Activated CD4-positive, alpha-beta T cell treated with anti-CD3 and anti-CD28 coated beads for 24 hours (primary cell): Measurements from ENCODE around the gene RAB40B.
"Not testable (repeated sequence)": the region's sequence is repeated elsewhere in the genome, so short reads cannot be mapped to it uniquely, and the experiment has no call there.

Experiments used
- DNase-seq, 2 donors: peaks; one replicate each; pipeline ENCODE4 v3.0.0-alpha.2; 2020; ENCODE audit warnings: low read depth in 2 of 2

The RAB40B gene

DNA sequence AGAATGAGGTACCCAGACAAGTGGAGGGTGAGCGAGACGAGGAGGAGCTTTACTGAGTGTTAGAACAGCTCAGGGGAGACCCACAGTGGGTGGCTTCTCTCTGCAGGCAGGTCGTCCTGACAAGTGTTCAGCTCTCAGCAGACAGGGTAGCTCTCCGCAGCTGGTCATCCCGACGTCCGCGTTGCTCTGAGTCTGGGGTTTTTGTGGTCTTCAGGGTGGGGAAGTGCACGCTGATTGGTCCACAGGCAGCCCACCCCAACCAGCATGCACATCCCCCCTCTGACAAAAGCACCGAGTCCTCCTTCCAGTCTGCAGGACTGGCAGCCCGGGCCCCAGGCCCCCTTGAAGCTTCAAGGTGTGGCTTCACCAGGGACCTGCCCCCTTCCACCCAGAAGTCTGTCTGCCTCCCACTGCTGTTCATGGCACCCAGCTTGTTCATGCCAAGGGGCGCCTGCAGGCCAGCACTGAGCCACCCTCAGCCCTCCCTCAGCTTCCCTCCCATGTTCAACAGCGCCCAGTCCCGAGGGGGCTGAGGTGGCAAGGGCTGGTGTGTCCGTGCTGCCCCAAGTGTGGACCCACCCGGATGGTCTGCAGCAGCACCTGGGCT lies 30.4 kb downstream of the RAB40B start:
- DNase-seq = no peak

- DNase-seq = no peak
These were observed 30.9 kb downstream of the RAB40B start for GRCh38 chr17:82667668-82668000.

DNA sequence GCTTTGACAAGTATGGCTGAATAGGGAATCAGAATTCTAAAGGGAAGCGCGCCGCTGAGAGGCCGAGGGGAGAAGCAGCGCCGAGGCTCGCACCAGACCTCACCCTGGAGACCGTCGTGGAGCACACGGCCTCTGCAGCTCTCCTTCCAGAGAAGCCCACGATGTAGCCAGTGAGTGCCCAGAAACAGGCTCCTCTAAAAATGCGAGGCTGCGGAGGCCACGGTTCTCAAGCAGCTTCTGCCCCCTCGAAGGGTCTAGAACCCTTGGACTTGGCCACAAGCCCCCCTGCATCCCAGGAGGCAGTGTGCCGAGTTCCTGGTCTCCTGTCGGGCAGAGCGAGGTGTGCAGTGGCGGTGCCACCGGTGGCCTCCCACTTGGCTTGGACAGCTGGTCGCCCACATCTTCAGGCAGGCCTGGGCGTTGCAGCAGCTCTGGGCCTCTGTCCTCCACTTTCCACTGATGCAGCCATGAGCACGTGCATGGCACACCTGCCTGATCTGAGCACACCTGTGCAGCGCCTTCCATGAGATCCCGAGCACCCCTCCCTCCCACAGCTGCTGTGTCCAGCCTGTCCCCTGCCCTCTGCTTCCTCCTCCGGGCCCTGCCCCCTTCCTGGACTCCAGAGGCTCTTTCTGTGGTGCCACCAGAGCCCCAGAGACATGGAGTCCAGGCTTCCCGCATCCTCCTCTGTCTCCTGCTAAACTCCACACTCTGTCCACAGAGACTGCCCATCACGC lies 31.4 kb downstream of the RAB40B start:
- DNase-seq = no peak

DNA sequence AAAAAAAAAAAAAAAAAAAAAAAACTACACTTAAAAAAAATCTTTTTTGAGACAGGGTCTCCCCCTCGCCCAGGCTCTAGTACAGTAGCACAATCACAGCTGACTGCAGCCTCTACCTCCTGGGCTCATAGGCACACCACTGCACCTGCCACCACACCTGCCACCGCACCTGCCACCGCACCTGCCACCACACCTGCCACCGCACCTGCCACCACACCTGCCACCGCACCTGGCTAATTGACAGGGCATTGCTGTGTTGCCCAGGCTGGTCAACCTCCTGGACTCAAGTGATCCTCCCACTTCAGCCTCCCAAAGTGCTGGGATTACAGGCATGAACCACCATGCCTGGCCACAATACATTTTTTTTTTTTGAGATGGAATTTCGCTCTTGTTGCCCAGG lies 32.6 kb downstream of the RAB40B start:
- no peak for DNase-seq

GRCh38 chr17:82665217-82665616 lies 33.3 kb downstream of the RAB40B start:
- no peak for DNase-seq

- DNase-seq = no peak
These were observed 33.8 kb downstream of the RAB40B start for GRCh38 chr17:82664701-82665182.

DNA sequence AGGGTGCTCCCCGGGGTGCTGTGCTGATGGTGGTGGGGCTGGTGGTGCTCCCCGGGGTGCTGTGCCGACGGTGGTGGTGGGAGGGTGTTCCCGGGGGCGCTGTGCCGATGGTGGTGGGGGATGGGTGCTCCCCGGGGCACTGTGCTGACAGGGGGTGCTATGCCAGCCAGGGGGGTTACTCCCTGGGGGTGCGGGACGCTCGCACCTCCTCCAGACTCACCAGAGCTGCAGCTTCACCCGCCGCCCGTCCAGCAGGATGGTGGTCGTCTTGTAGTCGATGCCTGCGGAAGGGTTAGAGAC lies 34.3 kb downstream of the RAB40B start:
- no peak for DNase-seq

DNA sequence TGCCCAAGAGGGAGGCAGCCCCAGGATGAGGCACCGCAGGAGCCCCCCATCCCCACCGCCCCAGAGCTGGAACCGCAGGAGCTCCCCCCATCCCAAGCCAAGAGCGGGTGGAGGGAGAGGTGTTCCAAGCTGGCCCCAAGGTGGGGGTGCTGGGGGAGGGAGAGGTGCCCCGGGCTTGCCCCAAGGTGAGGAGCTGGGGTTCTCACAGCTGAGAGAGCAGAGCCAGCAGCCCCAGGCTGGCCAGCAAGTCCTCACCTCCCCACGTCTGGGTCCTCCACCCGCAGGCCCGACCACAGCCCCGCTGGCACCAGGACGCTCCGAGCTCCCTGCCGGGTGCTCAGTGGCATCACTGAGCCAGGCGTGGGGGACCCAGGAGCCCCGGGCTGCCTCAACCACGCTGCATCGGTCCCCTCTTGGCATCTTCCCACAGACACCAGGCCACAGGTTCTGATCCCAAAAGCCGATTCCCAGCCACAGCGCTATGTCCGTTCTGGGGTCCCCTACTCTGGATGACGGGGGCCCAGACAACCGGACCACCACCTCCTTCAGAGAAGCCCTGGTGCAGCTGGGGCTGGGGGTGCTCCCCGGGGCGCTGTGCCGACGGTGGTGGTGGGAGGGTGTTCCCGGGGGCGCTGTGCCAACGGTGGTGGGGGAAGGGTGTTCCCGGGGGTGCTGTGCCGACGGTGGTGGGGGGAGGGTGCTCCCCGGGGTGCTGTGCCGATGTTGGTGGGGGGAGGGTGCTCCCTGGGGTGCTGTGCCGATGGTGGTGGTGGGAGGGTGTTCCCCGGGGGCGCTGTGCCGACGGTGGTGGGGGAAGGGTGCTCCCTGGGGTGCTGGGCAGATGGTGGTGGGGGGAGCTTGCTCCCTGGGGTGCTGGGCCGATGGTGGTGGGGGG lies 34.9 kb downstream of the RAB40B start:
- DNase-seq = no peak

DNA sequence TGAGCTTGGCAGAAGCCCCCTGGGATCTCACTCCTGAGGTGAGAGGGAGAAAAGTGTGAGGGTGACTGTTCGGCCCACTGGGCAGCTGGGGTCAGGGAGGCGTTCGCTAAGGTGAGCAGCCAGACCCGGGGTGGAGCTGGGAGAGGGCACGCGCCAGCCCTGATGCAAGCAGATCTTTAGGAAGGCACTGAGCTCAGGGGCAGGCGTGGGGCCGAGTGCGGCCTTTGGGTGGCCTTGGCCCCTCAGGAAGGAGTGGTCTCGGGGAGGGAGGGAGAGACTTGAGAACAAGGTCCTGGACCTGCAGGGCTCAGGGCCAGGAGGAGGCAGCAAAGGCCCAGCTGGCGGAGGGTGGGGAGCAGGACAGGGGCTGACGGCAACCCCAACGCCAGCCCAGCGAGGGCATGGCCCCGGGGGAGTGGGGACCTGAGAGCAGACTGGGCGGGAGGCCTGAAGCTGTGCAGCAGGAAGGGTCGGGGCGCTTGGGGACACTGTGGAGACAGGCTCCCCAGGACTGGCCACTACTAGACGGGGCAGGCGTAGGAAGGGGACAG lies 35.7 kb downstream of the RAB40B start:
- no peak for DNase-seq

GRCh38 chr17:82661717-82662683 lies 36.5 kb downstream of the RAB40B start:
- no peak for DNase-seq

DNA sequence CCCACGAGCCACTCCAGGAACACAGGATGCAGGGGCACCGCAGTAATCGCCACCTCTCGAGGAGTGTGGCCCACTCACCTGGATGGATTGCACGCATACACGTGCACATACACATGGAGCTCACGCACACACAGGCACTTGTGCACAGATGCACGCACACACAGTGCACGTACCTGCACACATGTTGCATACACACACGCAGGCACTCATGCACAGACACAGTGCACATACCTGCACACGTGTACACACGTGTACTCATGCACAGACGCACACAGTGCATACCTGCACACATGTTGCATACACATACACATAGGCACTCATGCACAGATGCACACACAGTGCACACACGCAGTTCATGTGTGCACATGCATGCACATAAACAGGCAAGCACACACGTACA lies 38.6 kb downstream of the RAB40B start:
- DNase-seq = no peak

DNA sequence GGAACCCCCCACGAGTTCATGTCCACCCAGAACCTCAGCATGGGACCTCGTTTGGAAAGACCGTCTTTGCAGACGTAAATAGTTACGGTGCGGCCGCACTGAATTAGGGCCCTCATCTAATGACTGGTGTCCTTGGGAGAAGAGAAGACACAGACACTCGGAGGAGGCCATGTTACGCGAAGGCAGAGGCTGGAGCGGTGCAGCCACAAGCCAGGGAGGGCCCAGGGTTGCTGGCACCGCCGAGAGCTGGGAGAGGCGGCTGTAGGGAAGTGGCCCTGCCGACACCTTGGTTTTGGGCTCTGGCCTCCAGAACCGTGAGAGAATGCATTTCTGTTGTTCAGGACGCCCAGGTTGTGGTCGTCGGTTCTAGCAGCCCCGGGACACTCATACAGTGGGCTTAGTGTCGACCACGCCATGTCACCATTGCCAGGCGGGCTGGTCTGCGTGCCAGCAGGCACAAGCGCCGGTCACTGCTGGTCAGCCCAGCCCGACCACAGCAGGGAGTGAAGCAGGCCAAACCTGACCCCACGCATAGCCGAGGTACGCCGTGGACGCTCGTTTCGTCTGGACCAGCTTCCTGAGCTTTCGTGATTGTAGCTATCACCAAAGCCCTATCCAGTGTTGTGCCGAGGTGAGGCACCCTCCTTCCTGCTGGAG lies 39.6 kb downstream of the RAB40B start:
- no peak for DNase-seq

DNA sequence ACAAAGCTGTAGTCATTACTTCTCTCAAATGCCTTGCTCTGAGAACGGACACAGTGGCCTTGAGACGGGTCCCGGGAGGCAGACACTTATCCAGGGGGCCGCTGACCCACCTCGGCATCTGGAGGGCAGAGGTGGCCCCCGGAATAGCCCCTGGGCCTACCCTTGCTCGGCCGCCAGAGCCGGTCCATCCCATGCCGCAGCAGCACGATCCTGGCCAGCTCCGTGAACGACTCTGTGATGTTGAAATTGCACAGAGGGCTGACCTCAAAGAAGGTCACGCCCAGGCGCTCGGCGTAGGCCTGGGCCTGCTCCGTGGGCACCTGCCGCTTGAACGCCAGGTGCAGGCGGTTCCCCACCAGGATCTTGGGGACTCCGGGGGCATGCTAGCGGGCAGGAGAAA lies 40.2 kb downstream of the RAB40B start:
- DNase-seq = no peak

DNA sequence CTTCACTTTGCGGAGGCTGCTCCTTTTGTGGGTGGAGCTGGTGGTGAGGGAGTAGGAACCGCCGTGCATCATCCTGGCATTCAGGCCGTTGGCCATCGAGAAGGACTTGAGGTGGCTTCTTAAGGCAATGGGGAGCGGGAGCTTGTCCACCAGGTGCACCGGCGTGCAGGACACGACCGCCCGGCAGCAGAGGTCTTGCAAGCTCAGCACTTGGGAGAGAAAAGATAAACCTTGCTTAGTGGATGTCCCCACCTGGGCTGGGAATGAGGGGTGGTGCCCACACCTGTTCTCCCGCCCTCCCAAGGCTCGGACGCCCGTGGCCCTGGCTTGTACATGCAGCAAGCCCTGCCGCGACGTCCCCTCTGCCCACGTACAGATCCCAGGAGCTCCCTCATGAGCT lies 40.6 kb downstream of the RAB40B start:
- DNase-seq = no peak

DNA sequence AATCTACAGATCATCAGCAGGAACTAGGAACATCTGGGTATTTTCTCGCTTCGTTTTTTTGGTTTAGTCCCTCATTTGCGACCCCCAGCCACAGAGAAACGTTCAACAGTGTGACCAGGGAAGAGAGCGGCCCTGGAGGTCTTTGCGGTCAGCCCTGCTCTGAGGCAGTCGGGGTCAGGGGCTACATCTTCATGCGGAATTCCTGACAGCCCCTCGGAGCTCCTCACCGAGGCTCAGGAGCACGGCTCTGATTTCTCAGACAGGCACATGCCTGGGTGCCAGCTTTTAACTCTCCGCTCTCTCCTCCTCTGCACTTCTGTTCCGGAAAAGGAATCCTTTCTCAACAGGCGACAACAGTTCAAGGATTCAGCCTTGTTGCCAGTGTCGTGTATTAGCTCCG lies 42.2 kb downstream of the RAB40B start:
- DNase-seq = no peak

- DNase-seq = no peak
These were observed 43.0 kb downstream of the RAB40B start for GRCh38 chr17:82655523-82655922.

DNA sequence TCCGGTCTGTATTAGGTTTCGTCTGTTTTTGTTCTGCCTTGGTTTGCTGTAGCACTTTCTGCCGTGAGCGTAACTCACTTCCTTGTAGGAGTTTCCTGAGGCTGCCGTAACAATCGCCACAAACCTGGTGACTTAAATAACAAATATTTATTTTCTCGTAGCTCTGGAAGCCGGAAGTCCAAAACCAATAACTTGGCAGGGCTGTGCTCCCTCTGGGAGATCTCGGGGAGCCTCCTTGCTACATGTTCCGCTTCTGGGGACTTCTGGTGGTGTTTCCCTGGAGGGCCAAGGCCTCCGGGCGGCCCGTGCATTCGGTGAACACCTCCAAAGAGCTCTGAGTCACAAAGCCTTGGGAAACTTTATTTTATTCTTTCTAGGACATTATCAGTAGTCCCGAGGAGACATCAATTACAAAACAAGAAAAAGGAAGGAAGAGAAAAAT lies 43.4 kb downstream of the RAB40B start:
- no peak for DNase-seq

GRCh38 chr17:82654611-82655010 lies 43.9 kb downstream of the RAB40B start:
- DNase-seq = not testable (repeated sequence)

GRCh38 chr17:82653651-82654528 lies 44.6 kb downstream of the RAB40B start:
- no peak for DNase-seq

DNA sequence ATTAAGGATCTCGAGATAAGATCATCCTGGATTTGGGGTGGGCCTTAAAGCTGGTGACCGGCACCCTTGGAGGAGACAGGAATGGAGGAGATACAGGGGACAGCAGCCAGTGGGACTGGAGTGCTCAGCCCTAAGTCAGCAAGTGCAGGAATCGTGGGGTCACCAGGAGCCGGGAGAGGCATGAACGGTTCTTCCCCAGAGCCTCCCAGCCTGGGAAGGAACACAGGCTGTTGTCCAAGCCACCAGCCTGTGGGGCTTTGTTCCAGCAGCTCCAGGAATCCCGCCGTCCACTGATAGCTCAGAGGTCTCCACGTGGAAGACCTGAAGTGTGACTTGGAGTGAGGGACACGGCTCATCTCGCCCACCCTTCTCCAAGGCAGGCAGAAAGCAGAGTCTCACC lies 47.8 kb downstream of the RAB40B start:
- no peak for DNase-seq
